ENCODE results near the gene TMEM82.
A peak's percentile ranks its signal among the peaks of the same experiment; 100 is the strongest.

TMEM82 gene

DNA sequence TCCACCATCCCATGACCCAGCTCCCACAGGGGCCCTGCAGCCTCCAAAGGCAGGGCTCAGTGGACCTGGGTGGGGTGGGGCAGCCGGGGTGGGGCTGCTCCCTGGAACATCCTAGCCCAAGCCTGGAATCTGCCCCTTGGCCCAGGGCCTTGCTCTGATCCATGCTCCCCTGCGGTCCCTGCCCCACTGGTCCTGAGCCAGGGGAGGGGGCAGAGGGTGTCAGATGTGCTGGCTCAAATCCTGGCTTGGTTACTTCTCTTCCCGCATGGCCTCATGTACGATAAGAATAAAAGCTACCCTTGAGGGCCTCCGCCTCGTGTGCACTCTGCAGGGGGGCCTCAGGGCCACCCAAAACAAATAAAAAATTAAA lies 5.4 kb upstream of the TMEM82 start:
- no peak for DNase-seq

DNA sequence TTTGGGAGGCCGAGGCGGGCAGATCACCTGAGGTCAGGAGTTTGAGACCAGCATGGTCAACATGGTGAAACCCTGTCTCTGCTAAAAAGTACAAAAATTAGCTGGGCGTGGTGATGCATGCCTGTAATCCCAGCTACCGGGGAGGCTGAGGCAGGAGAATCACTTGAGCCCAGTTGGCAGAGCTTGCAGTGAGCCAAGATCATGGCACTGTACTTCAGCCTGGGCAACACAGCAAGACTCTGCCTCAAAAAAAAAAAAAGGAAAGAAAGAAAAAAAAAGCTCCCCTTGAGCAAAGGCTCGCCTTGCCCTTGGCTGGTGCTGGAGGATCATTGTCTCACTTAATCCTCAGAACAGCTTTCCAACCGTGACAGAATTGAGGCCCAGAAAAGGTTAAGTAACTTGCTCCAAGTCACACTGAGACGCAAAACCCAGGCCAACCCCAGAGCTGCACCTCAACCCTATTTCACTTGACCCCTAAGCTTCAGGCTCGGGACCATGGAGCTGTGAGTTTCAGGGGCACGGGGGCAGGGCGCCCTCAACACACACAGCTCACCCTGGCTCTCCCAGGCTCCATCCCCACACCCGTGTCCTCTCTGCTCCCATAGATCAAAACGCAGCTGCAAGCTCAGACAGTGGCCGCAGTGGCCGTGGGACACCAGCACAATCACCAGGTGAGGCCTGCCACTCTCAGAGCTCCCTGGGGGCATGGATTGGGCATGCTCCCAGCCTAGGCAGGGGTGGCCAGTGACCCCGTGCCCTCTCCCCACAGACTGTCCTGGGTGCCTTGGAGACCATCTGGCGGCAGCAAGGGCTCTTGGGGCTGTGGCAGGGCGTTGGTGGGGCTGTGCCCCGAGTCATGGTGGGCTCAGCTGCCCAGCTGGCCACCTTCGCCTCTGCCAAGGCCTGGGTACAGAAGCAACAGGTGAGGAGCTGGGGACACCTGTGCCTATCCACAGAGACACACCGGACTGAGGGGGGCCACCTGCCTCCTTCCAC lies 4.7 kb upstream of the TMEM82 start:
- no peak for DNase-seq

DNA sequence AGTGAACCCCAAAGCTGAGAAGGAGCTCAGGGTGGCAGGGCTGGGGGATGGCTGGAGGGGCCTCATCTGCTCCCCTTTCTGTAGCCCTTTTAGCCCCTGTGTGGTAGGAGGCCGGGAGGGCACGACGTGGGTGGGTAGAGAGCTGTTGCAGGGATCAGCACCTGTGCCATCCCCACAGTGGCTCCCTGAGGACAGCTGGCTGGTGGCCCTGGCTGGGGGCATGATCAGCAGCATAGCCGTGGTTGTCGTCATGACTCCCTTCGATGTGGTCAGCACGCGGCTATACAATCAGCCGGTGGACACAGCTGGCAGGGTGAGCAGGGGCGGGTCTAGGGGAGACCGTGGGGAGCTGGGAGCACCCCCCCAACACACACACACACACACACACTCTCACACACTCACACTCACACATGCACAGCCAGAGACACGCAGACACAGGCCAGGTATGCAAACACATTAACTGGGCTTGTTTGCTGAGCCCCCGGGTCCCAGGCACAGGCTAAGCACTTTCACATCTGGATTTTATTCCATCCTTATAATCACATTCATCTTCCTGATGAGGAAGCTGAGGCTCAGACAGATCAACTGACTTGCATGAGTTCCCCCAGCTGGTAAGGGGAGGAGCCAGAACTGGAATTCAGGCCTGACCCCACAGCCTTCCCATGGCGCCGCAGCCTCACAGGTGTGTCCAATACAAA lies 3.7 kb upstream of the TMEM82 start:
- no peak for DNase-seq

DNA sequence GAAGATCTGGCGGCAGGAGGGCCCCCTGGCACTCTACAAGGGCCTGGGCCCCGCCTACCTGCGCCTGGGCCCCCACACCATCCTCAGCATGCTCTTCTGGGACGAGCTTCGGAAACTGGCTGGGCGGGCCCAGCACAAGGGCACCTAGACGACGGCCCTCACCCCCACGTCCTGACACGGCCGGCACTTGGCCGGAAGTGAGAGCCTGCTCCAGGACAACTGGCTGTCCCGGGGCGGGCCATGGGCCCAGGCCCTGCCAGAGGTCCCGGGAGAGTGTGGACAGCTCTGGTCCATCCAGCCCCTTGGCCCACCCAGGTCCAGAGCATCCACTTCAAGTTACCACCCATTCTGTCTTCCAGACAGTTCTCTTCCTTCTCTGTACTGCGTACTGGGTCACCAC lies 3.0 kb upstream of the TMEM82 start:
- DNase-seq, result no peak

DNA sequence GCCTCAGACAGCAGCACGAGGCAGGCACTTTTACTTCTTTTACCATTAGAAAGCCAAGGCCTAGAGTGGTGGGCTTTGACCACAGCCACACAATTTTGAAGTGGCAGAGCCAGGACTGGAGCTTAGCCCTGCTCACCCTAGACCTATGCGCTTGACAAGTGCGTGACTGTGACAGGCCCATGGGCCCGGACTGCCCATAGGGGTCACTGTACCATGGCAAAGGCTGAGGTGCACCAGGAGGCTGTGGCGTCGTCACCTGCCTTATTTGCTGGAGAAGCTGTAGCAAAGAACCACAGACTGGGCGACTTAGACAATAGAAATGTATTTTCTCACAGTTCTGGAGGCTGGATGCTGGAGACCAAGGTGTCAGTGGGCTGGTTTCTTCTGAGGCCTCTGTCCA lies 2.6 kb upstream of the TMEM82 start:
- DNase-seq, result no peak

DNA sequence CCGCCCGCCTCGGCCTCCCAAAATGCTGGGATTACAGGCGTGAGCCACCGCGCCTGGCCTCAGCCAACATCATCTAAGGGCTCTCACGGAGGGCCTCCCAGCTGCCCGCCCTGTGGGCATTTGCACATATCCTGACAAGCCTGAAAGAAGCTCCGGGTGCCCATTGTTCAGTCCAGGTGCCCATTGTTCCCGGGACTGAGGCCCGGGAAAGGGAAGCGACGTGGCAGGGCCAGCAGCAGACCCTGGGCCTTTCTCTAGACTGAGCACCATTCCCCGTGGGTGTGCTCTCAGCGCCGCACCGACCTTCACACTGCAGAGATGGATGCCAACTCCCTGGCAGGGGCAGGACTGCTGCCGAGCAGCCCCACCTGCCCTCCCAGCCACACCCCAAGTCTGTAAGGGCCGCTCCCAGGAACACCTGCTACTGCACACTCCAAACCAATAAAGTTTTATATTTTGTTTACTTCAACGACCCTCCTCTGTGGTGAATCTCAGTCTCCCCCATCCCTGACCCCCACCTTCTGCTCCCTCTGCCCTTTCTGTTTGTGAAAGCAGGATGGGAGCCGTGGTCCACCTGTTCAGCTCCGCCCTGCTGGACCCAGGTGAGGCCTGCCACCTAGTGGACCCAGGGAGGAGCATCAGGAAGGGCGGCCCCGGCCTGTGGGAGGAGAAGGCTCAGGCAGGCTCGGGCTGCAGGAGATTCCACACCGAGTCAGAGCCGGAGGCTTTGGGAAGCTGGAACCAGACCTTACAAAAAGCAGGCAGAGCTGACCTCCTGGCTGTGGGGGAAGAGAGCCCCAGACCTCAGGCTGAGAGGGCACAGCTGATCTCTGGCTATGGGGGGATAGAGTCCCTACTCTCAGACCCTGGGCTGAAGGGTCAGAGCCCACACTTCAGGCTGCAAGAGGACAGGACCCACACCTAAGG lies 1.1 kb upstream of the TMEM82 start:
- DNase-seq, result peak; percentile 49

DNA sequence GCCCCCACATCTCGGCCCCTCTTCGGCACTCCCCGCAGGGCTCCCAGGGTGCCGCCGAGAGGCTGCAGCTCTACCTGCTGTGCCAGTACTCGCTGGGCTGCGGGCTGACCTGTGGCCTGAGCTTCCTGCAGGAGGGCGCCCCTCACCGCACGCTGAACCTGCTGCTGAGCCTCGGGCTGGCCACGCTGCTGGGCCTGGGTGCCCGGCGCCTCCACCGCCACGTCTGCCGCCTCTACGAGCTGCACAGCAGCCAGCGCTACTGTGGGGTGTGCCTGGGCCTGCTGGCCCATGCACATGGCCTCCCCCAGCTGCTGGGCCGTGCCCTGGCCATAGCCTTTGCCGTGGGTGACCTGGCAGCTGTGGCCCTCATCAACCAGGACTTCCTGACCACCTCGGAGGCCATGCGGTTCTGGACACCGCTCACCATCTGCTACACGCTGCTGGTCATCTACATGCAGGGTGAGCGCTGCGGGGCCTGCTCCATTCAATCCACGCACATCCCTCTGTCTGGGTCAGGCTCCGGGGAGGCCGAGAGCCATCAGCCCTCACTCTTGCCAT lies 1.9 kb downstream of the TMEM82 start:
- no peak for DNase-seq

DNA sequence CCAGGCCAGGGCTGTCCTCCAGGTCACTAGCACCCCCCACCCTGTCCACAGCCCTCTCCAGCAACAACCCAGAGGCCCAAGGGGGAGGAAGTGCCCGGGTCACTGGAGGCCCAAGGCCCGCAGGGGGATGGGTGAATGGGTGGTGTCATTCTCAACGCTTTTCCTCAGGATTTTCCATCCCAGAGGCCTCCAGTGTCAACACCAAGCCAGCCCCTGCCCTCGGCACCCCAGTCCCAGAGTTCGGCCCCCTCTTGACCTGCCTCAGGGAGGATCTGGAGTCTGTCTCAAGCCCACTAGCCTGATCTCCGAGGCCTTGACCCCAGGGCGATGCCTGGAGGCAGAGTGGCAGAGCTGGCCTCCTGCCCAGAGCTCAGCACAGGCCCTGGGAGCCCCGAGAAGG lies 5.1 kb downstream of the TMEM82 start:
- DNase-seq, result no peak

DNA sequence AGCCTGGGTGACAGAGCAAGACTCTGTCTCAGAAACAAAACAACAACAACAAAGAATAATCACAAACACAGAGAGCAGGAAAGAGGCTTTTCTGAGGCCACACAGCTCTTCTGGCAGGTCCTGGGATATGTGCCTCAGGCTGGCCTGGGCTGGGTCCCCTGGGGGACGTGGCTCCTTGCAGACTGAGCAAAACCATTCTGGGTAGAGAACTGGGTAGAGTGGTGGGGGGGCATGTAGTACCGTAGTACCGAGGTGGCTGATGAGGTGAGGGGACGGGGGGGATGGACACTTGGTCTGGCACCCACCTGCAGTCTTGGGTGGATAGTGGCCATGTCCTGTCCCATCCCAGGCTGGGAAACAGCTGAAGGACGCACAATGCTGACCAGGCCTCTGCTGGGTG lies 6.0 kb downstream of the TMEM82 start:
- DNase-seq, result no peak

DNA sequence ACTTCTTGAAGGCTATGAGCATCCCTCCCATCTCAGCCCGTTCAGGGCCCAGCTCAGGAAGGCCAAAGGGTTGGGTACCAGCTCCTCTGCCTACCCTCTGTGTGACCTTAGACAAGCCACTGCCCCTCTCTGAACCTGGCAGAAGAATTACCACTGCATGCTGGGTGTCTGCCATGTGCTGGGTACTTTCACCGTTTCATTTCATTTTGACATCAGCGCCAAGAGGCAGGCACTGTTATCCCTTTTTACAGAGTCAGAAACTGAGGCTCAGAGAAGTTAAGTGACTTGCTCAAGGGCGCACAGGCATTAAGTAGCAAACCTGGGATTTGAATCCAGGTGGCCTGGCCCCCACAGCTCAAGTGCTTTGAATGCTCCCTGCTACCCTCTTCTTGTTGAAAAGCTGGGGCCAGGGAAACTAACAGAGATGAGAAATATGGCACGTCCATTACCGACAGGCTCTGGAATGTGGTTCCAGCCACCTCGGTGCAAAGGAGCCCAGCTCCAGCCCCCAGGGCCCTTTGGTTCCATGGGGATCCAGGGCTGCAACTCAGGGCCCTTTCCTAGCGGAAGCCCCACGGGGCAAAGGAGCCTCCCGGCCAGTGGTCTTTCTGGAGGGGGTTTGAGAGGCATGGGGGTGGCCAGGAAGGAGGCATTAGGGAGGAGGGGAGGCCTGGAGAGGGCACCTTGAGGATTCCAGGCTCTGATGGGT lies 6.5 kb downstream of the TMEM82 start:
- no peak for DNase-seq

DNA sequence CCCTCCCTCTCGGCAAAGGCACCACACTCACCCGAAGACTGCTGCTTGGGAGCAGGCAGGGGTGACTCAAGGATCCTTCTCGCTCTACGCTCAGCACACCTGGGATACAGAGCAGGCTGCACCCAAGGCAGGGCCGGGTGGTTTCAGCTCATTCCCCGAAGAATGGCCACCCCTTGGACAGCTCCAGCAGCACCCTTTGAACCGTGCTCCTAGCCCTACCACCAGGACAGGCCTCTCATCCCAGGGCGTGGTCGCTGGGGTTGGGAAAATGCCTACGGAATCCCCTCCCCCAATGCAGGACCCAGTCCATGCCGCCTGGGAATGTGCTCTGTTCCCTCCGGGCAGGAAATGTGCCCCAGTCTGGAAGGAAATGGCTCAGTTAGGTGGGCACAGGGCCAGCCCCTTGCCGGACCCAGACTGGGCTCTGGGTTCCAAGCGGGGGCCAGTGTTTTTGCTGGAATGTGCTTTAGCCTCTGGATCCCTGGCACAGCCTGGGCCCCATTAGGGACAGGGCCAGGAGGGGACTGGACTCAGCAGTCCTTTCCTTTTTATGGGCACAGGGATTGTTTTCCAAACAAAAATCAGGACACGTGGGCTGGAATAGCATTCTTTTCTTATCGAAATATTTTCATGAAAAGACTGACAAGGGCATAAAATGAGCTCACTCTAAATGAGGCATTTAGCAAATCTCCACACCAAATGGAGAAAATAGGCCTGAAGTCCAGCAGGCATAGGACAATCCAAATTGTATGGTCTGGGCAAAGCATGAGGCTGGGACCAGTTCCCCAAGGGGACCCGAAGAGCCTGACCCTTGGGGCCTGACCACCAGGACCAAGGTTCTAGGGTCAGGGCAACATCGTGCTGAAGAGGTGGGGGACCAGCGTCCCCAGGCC lies 7.3 kb downstream of the TMEM82 start:
- DNase-seq, result no peak

DNA sequence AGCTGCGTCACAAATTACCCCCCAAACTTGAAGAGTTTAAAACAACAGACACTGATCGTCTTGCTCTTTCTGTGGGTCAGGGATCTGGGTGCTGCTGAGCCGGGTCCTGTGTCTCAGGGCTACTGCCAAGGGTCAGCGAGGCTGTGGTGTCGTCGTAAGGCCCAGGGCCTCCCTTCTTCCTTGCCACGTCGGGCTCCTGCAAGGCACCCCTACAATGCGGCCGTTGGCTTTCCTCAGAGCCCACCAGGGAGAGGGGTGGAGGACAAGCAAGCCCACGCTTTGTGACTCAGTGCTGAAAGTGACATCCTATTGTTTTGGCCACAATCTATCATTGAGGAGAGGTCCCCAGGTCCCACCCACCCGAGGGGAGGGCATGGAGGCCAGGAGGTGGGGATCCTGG lies 8.6 kb downstream of the TMEM82 start:
- DNase-seq, result no peak

DNA sequence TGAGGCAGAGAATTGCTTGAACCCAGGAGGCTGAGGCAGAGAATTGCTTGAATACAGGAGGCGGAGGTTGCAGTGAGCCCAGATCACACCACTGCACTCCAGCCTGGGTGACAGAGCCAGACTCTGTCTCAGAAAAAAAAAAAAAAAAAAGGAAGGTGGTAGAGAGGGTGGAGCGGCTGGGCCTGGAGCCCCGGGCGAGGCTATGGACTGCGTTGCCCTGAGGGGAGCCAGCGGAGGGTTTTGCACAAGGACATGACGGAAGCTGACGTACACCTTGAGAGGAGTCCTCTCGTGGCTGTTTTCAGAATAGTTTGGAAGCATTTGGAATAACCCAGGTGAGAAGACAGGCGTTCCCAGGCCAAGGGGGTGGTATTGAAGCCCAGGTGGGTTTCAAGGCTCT lies 9.4 kb downstream of the TMEM82 start:
- no peak for DNase-seq

DNA sequence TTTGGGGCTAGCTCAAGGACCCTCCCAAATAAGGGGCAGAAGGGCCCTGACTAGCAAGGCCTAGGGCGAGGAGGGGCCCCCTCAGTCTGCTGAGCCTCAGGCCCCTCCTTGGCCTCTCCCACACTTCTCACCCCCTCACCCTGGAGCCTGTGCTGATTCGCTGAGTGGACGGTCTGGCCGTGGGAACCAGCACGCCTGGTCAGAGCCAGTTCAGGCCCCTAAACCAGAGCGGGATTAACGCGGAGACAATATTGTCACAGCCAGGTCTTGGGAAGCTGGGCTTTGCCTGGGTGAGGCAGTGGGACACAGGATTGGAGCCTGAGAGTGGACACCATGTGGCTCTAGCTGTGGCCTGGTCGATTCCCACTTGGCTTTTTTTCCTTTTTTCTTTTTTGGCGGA lies 11.5 kb downstream of the TMEM82 start:
- DNase-seq, result no peak

DNA sequence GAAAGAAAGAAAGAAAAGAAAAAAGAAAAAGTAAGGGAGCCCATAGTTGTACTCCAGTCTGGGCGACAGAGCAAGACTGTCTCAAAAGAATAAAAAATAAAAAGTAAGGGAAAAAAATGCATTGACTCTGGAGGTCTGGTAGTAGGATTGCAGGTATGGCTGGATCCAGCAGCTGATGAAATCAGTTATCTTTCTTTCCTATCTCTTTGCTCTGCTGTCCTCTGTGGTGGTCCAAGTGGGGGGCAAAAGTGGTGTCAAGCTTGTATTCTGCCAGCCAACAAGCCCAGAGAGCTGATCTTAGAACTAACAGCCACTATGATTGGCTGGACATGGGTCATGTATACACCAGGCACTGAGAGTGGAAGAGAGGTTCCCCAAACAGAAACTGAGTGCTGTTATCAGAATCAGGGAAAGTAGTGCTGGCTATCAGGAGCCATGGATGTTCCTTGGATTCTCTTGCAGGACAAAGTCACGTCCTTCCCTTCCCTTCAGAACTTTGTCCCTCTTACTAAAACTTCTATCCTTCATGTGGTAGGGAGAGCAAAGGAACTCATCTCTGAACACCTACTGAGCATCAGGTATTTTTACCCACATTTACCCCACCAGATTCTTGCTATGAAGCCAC lies 12.8 kb downstream of the TMEM82 start:
- no peak for DNase-seq

DNA sequence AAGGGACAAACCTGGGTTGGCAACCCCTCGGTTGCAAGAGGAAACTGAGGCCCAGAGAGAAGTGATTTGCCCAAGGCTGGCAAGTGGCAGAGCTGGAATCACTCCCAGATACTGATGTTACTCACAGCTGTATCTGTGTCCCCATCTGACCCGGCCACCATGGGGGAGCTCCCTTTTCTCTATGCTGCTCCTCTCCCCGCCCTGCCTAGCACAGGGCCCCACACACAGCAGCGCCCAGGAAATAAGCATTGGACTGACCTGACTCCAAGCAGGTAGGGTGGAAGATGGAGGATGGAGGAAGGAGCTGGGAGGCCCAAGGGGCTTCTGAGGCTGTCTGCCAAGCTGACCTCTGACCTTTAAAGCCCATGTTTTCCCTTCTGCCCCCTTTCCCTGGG lies 13.3 kb downstream of the TMEM82 start:
- DNase-seq, result no peak

DNA sequence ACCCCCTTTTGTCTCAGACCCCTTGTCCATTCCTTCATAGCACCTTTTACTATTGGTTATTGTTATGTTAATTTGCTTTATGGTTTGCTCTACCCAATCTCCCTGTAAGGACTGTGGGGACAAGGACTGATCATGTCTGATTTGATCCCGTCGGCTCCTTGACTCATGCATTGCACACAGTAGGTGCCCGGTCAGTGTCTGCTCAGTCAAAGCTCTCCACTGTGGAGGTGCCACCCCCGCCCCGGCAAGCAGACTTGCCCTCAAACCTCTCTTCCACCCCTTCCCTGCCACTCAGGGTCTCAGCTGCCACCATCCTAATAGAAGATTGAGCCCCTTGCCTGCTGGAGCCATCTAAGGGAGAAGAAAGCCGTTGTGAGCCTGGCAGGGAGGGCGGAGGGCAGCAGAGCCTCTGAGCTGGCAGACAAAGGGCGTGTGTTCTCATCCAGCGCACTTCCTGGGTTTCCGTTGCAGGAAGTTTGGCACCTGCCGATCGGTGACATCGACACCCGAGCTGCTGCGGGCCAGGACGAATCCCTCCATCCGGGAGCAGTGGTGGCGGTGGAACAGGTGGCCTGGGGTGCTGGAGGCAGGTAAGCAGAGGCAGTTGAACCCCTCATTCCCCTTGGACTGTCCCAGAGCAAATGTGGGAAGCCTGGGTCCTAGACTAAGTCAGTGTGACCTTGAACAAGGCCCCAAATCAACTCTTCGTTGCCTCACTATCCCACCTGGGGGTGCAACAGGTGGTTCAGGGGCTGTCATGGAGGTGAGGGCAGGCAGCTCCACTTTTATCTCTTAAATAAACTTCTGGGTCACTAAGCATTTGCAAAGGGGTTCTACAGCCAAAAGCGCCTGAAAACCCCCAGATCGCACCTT lies 14.1 kb downstream of the TMEM82 start:
- no peak for DNase-seq

DNA sequence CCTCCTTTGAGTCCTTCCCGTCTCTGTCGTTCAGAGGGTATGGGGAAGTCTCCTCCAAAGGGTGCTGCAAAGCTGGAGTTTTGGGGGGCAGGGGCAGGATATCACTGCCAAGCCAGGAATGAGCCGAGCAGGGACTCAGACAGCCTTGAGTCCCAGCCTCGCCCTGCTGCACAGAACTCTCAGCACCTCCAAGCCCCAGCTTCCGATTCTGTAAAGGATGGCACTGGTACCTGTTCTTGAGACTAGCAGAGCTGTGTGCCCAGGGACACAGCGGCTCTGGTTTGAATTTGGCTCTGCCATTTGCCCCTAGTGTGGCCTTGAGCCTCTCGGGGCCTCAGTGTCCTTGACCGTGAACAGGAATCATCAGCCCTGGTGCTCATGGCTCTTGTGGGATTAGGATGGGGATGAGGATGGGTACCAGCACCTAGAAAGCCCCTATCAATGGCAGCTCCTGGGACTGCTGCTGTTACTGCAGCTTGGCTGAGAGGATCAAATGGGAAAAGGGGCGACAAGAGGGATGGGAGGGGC lies 14.8 kb downstream of the TMEM82 start:
- DNase-seq, result no peak
